ENCODE measurements around the gene TOB2. TPM values are rescaled to one million over a fixed set of nuclear protein-coding genes. Genes with fewer than 3 reads are reported as not detected.

Gene TOB2
- polyA plus RNA-seq (2013, experiment 1 of 4): 46.4 TPM
- polyA plus RNA-seq (2013, experiment 2 of 4): 44.9 TPM
- polyA plus RNA-seq (2013, experiment 3 of 4): 38.9 TPM
- polyA plus RNA-seq (2013, experiment 4 of 4): 44.3 TPM

GRCh38 chr22:41446639-41447434, at the start of gene TOB2:
Gene TOB2 (minus strand): TSS chr22:41446801. CDS start chr22:41437345, 9,456 bp downstream.
- Histone ChIP-seq H3K4me3 (ENCODE audit: insufficient read depth, low read depth, low read length) (peak within 1 kb of the TSS; percentile 91), H3K27me3 (ENCODE audit: control insufficient read depth, insufficient read depth, low read length, poor library complexity, severe bottlenecking) (no peaks in the 10 kb centered on the region), H3K36me3 (ENCODE audit: control insufficient read depth, insufficient read depth, low read length) (peaks cover 2% of the 10 kb centered on the region), H3K27ac (ENCODE audit: insufficient read depth, low read depth, low read length, poor library complexity, severe bottlenecking) (peak within 1 kb of the TSS; percentile 96), H3K9me3 (ENCODE audit: control insufficient read depth, low read length) (no peaks in the 10 kb centered on the region), H3K4me1 (ENCODE audit: control insufficient read depth, insufficient read depth, low read length) (peaks cover 18% of the 10 kb centered on the region)
- 0% methylated on average over 85 of the region's 85 CpGs for WGBS, 2 experiments

- WGBS, 2 experiments: 93 to 94% methylated on average over 5 of the region's 5 CpGs
- peaks cover 14% of the 10 kb centered on the region for H3K4me1 ChIP-seq (ENCODE audit: control insufficient read depth, insufficient read depth, low read length)
- H3K4me3 ChIP-seq (ENCODE audit: insufficient read depth, low read depth, low read length): no peak overlapping the region
- H3K27me3 ChIP-seq (ENCODE audit: control insufficient read depth, insufficient read depth, low read length, poor library complexity, severe bottlenecking): no peaks in the 10 kb centered on the region
- no peaks in the 10 kb centered on the region for H3K9me3 ChIP-seq (ENCODE audit: control insufficient read depth, low read length)
- no peak overlapping the region for H3K27ac ChIP-seq (ENCODE audit: insufficient read depth, low read depth, low read length, poor library complexity, severe bottlenecking)
- H3K36me3 ChIP-seq (ENCODE audit: control insufficient read depth, insufficient read depth, low read length): no peaks in the 10 kb centered on the region
These were observed 44.9 kb upstream of the TOB2 start for GRCh38 chr22:41491374-41492100.

GRCh38 chr22:41488596-41489385, 42.2 kb upstream of the TOB2 start:
- no peaks in the 10 kb centered on the region for H3K9me3 ChIP-seq (ENCODE audit: control insufficient read depth, low read length)
- peaks cover 18% of the 10 kb centered on the region for H3K4me1 ChIP-seq (ENCODE audit: control insufficient read depth, insufficient read depth, low read length)
- no peak overlapping the region for H3K4me3 ChIP-seq (ENCODE audit: insufficient read depth, low read depth, low read length)
- no peaks in the 10 kb centered on the region for H3K27me3 ChIP-seq (ENCODE audit: control insufficient read depth, insufficient read depth, low read length, poor library complexity, severe bottlenecking)
- 93 to 94% methylated on average over 3 of the region's 3 CpGs for WGBS, 2 experiments
- H3K36me3 ChIP-seq (ENCODE audit: control insufficient read depth, insufficient read depth, low read length): no peaks in the 10 kb centered on the region
- H3K27ac ChIP-seq (ENCODE audit: insufficient read depth, low read depth, low read length, poor library complexity, severe bottlenecking): no peak overlapping the region

GRCh38 chr22:41488076-41488475, 41.5 kb upstream of the TOB2 start:
- no peaks in the 10 kb centered on the region for H3K36me3 ChIP-seq (ENCODE audit: control insufficient read depth, insufficient read depth, low read length)
- 72 to 73% methylated on average over 4 of the region's 4 CpGs for WGBS, 2 experiments
- H3K27me3 ChIP-seq (ENCODE audit: control insufficient read depth, insufficient read depth, low read length, poor library complexity, severe bottlenecking): no peaks in the 10 kb centered on the region
- H3K4me1 ChIP-seq (ENCODE audit: control insufficient read depth, insufficient read depth, low read length): peaks cover 18% of the 10 kb centered on the region
- no peaks in the 10 kb centered on the region for H3K9me3 ChIP-seq (ENCODE audit: control insufficient read depth, low read length)
- no peak overlapping the region for H3K27ac ChIP-seq (ENCODE audit: insufficient read depth, low read depth, low read length, poor library complexity, severe bottlenecking)
- H3K4me3 ChIP-seq (ENCODE audit: insufficient read depth, low read depth, low read length): no peak overlapping the region

- no peaks in the 10 kb centered on the region for H3K27me3 ChIP-seq (ENCODE audit: control insufficient read depth, insufficient read depth, low read length, poor library complexity, severe bottlenecking)
- peaks cover 20% of the 10 kb centered on the region for H3K4me1 ChIP-seq (ENCODE audit: control insufficient read depth, insufficient read depth, low read length)
- no peak overlapping the region for H3K27ac ChIP-seq (ENCODE audit: insufficient read depth, low read depth, low read length, poor library complexity, severe bottlenecking)
- WGBS, 2 experiments: 91% methylated on average over 8 of the region's 8 CpGs
- no peaks in the 10 kb centered on the region for H3K36me3 ChIP-seq (ENCODE audit: control insufficient read depth, insufficient read depth, low read length)
- H3K4me3 ChIP-seq (ENCODE audit: insufficient read depth, low read depth, low read length): no peak overlapping the region
- no peaks in the 10 kb centered on the region for H3K9me3 ChIP-seq (ENCODE audit: control insufficient read depth, low read length)
These were observed 40.7 kb upstream of the TOB2 start for GRCh38 chr22:41487037-41487935.

- WGBS, 2 experiments: 93 to 96% methylated on average over 7 of the region's 7 CpGs
- Histone ChIP-seq H3K9me3 (ENCODE audit: control insufficient read depth, low read length) (no peaks in the 10 kb centered on the region), H3K4me3 (ENCODE audit: insufficient read depth, low read depth, low read length) (no peak overlapping the region), H3K27me3 (ENCODE audit: control insufficient read depth, insufficient read depth, low read length, poor library complexity, severe bottlenecking) (no peaks in the 10 kb centered on the region), H3K36me3 (ENCODE audit: control insufficient read depth, insufficient read depth, low read length) (no peaks in the 10 kb centered on the region), H3K27ac (ENCODE audit: insufficient read depth, low read depth, low read length, poor library complexity, severe bottlenecking) (no peak overlapping the region), H3K4me1 (ENCODE audit: control insufficient read depth, insufficient read depth, low read length) (peaks cover 33% of the 10 kb centered on the region)
These were observed 38.4 kb upstream of the TOB2 start for GRCh38 chr22:41485033-41485432.

- H3K4me1 ChIP-seq (ENCODE audit: control insufficient read depth, insufficient read depth, low read length): peaks cover 43% of the 10 kb centered on the region
- no peak overlapping the region for H3K27ac ChIP-seq (ENCODE audit: insufficient read depth, low read depth, low read length, poor library complexity, severe bottlenecking)
- H3K4me3 ChIP-seq (ENCODE audit: insufficient read depth, low read depth, low read length): no peak overlapping the region
- H3K9me3 ChIP-seq (ENCODE audit: control insufficient read depth, low read length): no peaks in the 10 kb centered on the region
- 66% methylated on average over 2 of the region's 2 CpGs for WGBS, 2 experiments
- no peaks in the 10 kb centered on the region for H3K27me3 ChIP-seq (ENCODE audit: control insufficient read depth, insufficient read depth, low read length, poor library complexity, severe bottlenecking)
- no peaks in the 10 kb centered on the region for H3K36me3 ChIP-seq (ENCODE audit: control insufficient read depth, insufficient read depth, low read length)
These were observed 35.8 kb upstream of the TOB2 start for GRCh38 chr22:41482319-41482935.

GRCh38 chr22:41481925-41482318, 35.3 kb upstream of the TOB2 start:
- Histone ChIP-seq H3K27ac (ENCODE audit: insufficient read depth, low read depth, low read length, poor library complexity, severe bottlenecking) (no peak overlapping the region), H3K4me1 (ENCODE audit: control insufficient read depth, insufficient read depth, low read length) (peaks cover 41% of the 10 kb centered on the region), H3K36me3 (ENCODE audit: control insufficient read depth, insufficient read depth, low read length) (no peaks in the 10 kb centered on the region), H3K27me3 (ENCODE audit: control insufficient read depth, insufficient read depth, low read length, poor library complexity, severe bottlenecking) (no peaks in the 10 kb centered on the region), H3K4me3 (ENCODE audit: insufficient read depth, low read depth, low read length) (no peak overlapping the region), H3K9me3 (ENCODE audit: control insufficient read depth, low read length) (no peaks in the 10 kb centered on the region)
- WGBS, 2 experiments: 11 to 15% methylated on average over 5 of the region's 5 CpGs

All from ectodermal cell (in vitro differentiated cells).